ENCODE measurements around the gene KLF13. TPM values are rescaled to one million over a fixed set of nuclear protein-coding genes. Genes with fewer than 3 reads are reported as not detected.
"Not testable (repeated sequence)": the region's sequence is repeated elsewhere in the genome, so short reads cannot be mapped to it uniquely, and the experiment has no call there.

The KLF13 gene
- total and polyA plus RNA-seq, 2 experiments from 2014 or later: 23.5 to 28.6 TPM

GRCh38 chr15:31353931-31354330 lies 27.3 kb downstream of the KLF13 start (continued):
- TF ChIP-seq, protein P1, sequence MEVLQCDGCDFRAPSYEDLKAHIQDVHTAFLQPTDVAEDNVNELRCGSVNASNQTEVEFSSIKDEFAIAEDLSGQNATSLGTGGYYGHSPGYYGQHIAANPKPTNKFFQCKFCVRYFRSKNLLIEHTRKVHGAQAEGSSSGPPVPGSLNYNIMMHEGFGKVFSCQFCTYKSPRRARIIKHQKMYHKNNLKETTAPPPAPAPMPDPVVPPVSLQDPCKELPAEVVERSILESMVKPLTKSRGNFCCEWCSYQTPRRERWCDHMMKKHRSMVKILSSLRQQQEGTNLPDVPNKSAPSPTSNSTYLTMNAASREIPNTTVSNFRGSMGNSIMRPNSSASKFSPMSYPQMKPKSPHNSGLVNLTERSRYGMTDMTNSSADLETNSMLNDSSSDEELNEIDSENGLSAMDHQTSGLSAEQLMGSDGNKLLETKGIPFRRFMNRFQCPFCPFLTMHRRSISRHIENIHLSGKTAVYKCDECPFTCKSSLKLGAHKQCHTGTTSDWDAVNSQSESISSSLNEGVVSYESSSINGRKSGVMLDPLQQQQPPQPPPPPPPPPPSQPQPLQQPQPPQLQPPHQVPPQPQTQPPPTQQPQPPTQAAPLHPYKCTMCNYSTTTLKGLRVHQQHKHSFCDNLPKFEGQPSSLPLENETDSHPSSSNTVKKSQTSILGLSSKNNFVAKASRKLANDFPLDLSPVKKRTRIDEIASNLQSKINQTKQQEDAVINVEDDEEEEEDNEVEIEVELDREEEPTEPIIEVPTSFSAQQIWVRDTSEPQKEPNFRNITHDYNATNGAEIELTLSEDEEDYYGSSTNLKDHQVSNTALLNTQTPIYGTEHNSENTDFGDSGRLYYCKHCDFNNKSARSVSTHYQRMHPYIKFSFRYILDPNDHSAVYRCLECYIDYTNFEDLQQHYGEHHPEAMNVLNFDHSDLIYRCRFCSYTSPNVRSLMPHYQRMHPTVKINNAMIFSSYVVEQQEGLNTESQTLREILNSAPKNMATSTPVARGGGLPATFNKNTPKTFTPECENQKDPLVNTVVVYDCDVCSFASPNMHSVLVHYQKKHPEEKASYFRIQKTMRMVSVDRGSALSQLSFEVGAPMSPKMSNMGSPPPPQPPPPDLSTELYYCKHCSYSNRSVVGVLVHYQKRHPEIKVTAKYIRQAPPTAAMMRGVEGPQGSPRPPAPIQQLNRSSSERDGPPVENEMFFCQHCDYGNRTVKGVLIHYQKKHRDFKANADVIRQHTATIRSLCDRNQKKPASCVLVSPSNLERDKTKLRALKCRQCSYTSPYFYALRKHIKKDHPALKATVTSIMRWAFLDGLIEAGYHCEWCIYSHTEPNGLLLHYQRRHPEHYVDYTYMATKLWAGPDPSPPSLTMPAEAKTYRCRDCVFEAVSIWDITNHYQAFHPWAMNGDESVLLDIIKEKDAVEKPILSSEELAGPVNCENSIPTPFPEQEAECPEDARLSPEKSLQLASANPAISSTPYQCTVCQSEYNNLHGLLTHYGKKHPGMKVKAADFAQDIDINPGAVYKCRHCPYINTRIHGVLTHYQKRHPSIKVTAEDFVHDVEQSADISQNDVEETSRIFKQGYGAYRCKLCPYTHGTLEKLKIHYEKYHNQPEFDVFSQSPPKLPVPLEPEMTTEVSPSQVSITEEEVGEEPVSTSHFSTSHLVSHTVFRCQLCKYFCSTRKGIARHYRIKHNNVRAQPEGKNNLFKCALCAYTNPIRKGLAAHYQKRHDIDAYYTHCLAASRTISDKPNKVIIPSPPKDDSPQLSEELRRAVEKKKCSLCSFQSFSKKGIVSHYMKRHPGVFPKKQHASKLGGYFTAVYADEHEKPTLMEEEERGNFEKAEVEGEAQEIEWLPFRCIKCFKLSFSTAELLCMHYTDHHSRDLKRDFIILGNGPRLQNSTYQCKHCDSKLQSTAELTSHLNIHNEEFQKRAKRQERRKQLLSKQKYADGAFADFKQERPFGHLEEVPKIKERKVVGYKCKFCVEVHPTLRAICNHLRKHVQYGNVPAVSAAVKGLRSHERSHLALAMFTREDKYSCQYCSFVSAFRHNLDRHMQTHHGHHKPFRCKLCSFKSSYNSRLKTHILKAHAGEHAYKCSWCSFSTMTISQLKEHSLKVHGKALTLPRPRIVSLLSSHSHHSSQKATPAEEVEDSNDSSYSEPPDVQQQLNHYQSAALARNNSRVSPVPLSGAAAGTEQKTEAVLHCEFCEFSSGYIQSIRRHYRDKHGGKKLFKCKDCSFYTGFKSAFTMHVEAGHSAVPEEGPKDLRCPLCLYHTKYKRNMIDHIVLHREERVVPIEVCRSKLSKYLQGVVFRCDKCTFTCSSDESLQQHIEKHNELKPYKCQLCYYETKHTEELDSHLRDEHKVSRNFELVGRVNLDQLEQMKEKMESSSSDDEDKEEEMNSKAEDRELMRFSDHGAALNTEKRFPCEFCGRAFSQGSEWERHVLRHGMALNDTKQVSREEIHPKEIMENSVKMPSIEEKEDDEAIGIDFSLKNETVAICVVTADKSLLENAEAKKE (CRISPR knock-in tag; IDR thresholded peaks at IDR 0.05): no peak
- no peak for TF ChIP-seq STAT1 (IDR thresholded peaks at IDR 0.05; ENCODE audit: unreplicated experiment)
- TF ChIP-seq ZNF114 (CRISPR knock-in tag; IDR thresholded peaks at IDR 0.05): no peak
- TF ChIP-seq JUNB (IDR thresholded peaks at IDR 0.05; ENCODE audit: unreplicated experiment): no peak
- no peak for TF ChIP-seq EZH2phosphoT487 (IDR thresholded peaks at IDR 0.05; ENCODE audit: unreplicated experiment)
- no peak for TF ChIP-seq NANOG (IDR thresholded peaks at IDR 0.05; ENCODE audit: borderline replicate concordance)
- no peak for TF ChIP-seq REST (IDR thresholded peaks at IDR 0.05; ENCODE audit: unreplicated experiment)
- no peak for TF ChIP-seq ETS1 (IDR thresholded peaks at IDR 0.05)
- TF ChIP-seq POLR2AphosphoS5 (IDR thresholded peaks at IDR 0.05; ENCODE audit: low read depth): no peak
- TF ChIP-seq ZNF331 (CRISPR knock-in tag; IDR thresholded peaks at IDR 0.05; ENCODE audit: low read depth): no peak

DNA sequence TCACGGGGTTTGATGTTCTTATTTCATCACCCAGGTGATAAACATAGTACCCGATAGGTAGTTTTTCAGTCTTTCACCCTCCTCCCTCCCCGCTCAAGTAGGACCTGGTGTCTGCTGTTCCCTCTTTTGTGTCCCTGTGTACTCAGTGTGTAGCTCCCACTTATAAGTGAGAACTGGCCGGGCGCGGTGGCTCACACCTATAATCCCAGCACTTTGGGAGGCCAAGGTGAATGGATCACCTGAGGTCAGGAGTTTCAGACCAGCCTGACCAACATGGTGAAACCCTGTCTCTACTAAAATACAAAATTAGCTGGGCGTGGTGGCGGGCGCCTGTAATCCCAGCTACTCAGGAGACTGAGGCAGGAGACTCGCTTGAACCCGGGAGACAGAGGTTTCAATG lies 29.5 kb downstream of the KLF13 start:
- peaks cover 62% of the 10 kb centered on the region for H3K79me2 ChIP-seq (replicated peaks; ENCODE audit: insufficient read depth)
- H3K27ac Mint-ChIP-seq; ATAC-seq; H3K4me2 ChIP-seq; H3K4me3 ChIP-seq; H3K9me3 Mint-ChIP-seq; DNase-seq (ENCODE audit: low spot score); H2AFZ ChIP-seq; H3K4me3 Mint-ChIP-seq; H3F3A ChIP-seq (replicated peaks; ENCODE audit: low read depth); H3K27ac ChIP-seq (ENCODE audit: low read depth); H3K9me2 ChIP-seq (ENCODE audit: insufficient read depth); H3K27me3 ChIP-seq (ENCODE audit: insufficient read depth); H3K27me3 Mint-ChIP-seq (ENCODE audit: insufficient read depth, low read depth, poor library complexity); H3K36me3 Mint-ChIP-seq (ENCODE audit: low read depth); H3K36me3 ChIP-seq (ENCODE audit: insufficient read depth): not testable (repeated sequence)
- peaks cover 10% of the 10 kb centered on the region for H3K4me1 ChIP-seq (ENCODE audit: insufficient read depth)
- H3K4me1 Mint-ChIP-seq: peaks cover 50% of the 10 kb centered on the region
- peaks cover 13% of the 10 kb centered on the region for H4K20me1 ChIP-seq (replicated peaks; ENCODE audit: insufficient read depth)
